Smooth muscle cell (in vitro differentiated cells): ENCODE data around the gene NT5DC4. TPM values are rescaled to one million over a fixed set of nuclear protein-coding genes. Genes with fewer than 3 reads are reported as not detected.

Experiments used
- DNase-seq: peaks from one replicate; lab custom pipeline; 2025; ENCODE audit not compliant: unreplicated experiment; lab: John Stamatoyannopoulos, UW
- H2AFZ ChIP-seq: fragments of 200-600 bp; sonication (generic); 2 replicates; pipeline ENCODE4 v1.6.0; 2016; ENCODE audit warnings: antibody characterized with exemption, low read depth, mild to moderate bottlenecking
- H3F3A ChIP-seq: fragments of 200-600 bp; sonication (generic); 2 replicates; pipeline ENCODE4 v1.6.0; 2017; ENCODE audit warnings: antibody characterized with exemption, low read depth
- H3K27ac ChIP-seq: fragments of 200-600 bp; sonication (generic); 2 replicates; pipeline ENCODE4 v1.5.1; 2016; ENCODE audit warnings: low read depth, mild to moderate bottlenecking
- H3K27me3 ChIP-seq: fragments of 200-600 bp; sonication (generic); 2 replicates; pipeline ENCODE4 v1.6.1; 2016; ENCODE audit warnings: low read depth, mild to moderate bottlenecking
- H3K36me3 ChIP-seq: fragments of 200-600 bp; sonication (generic); 2 replicates; pipeline ENCODE4 v1.5.1; 2016; ENCODE audit warnings: low read depth
- H3K4me1 ChIP-seq: fragments of 200-600 bp; sonication (generic); 2 replicates; pipeline ENCODE4 v1.5.1; 2016; ENCODE audit warnings: low read depth
- H3K4me2 ChIP-seq: fragments of 200-600 bp; sonication (generic); 2 replicates; pipeline ENCODE4 v1.6.0; 2016; ENCODE audit warnings: mild to moderate bottlenecking
- H3K4me3 ChIP-seq: fragments of 200-600 bp; sonication (generic); 2 replicates; pipeline ENCODE4 v1.5.1; 2016; ENCODE audit warnings: mild to moderate bottlenecking
- H3K79me2 ChIP-seq: fragments of 200-600 bp; sonication (generic); 2 replicates; pipeline ENCODE4 v1.6.0; 2016; ENCODE audit warnings: low read depth, mild to moderate bottlenecking
- H3K9ac ChIP-seq: fragments of 200-600 bp; sonication (generic); 2 replicates; pipeline ENCODE4 v1.6.0; 2016; ENCODE audit warnings: low read depth
- H3K9me3 ChIP-seq: fragments of 200-600 bp; sonication (generic); replicated peaks from 2 replicates; pipeline ENCODE4 v1.5.1; 2016; ENCODE audit warnings: low read depth
- H4K20me1 ChIP-seq: fragments of 200-600 bp; sonication (generic); 2 replicates; pipeline ENCODE4 v1.6.0; 2016; ENCODE audit warnings: low read depth
- CTCF ChIP-seq: fragments of 200-600 bp; sonication (generic); IDR thresholded peaks from 2 replicates; pipeline ENCODE4 v1.5.1; 2017; ENCODE audit warnings: borderline replicate concordance, mild to moderate bottlenecking, antibody characterized with exemption; ENCODE audit not compliant: insufficient read depth, poor library complexity, severe bottlenecking
- WGBS: methylation state at CpG from one replicate; pipeline ENCODE4 v1.1.7; 2016; ENCODE audit warnings: low lambda C conversion rate; 5-methylcytosine and 5-hydroxymethylcytosine counted together
- polyA plus RNA-seq: library from polyadenylated mRNA; unstranded; fragments of >200 nt; fragmentation: Nextera tagmentation; extraction: Ambion mirVana; gene quantifications from 2 replicates; pipeline ENCODE4 v1.2.1, GENCODE V29; 2016
- total RNA-seq: library from RNA; depleted of rRNA; stranded (reverse); fragments of >200 nt; gene quantifications from 2 replicates; pipeline ENCODE4 v1.2.3, GENCODE V29; 2014

Gene NT5DC4
- total and polyA plus RNA-seq, 2 experiments from 2014 or later, result not detected

- no peak overlapping the region for H3K4me3 ChIP-seq
- H3K9ac ChIP-seq, result no peak overlapping the region
- H3K79me2 ChIP-seq, result no peaks in the 10 kb centered on the region
- no peaks in the 10 kb centered on the region for H3F3A ChIP-seq
- no peak for TF ChIP-seq CTCF
- no peak overlapping the region for H3K4me2 ChIP-seq
- WGBS, result no CpG with 5 or more reads among the region's 3 CpGs
- no peaks in the 10 kb centered on the region for H3K36me3 ChIP-seq
- no peaks in the 10 kb centered on the region for H3K27me3 ChIP-seq
- no peak for DNase-seq
- H3K4me1 ChIP-seq, result peaks cover 6% of the 10 kb centered on the region
- no peak overlapping the region for H3K27ac ChIP-seq
- no peak overlapping the region for H2AFZ ChIP-seq
- H3K9me3 ChIP-seq, result no peaks in the 10 kb centered on the region
- H4K20me1 ChIP-seq, result no peaks in the 10 kb centered on the region
These were observed 55.3 kb downstream of the NT5DC4 start for GRCh38 chr2:112776113-112776512.

GRCh38 chr2:112777036-112777435 lies 56.2 kb downstream of the NT5DC4 start:
- H3K9ac ChIP-seq, result no peak overlapping the region
- no peak overlapping the region for H3K4me2 ChIP-seq
- H3K27me3 ChIP-seq, result no peaks in the 10 kb centered on the region
- no peaks in the 10 kb centered on the region for H3K9me3 ChIP-seq
- no peak for TF ChIP-seq CTCF
- no peaks in the 10 kb centered on the region for H3K36me3 ChIP-seq
- no peaks in the 10 kb centered on the region for H3F3A ChIP-seq
- H2AFZ ChIP-seq, result no peak overlapping the region
- DNase-seq, result no peak
- H3K79me2 ChIP-seq, result no peaks in the 10 kb centered on the region
- H3K4me1 ChIP-seq, result peaks cover 6% of the 10 kb centered on the region
- H4K20me1 ChIP-seq, result no peaks in the 10 kb centered on the region
- no peak overlapping the region for H3K27ac ChIP-seq
- no peak overlapping the region for H3K4me3 ChIP-seq

GRCh38 chr2:112779598-112779997 lies 58.8 kb downstream of the NT5DC4 start:
- Histone ChIP-seq H3K4me2 (no peak overlapping the region), H3K4me1 (peaks cover 19% of the 10 kb centered on the region), H4K20me1 (no peaks in the 10 kb centered on the region), H3K79me2 (no peaks in the 10 kb centered on the region), H3F3A (no peaks in the 10 kb centered on the region), H3K36me3 (no peaks in the 10 kb centered on the region), H2AFZ (no peak overlapping the region), H3K27me3 (no peaks in the 10 kb centered on the region), H3K9ac (no peak overlapping the region), H3K4me3 (no peak overlapping the region), H3K27ac (no peak overlapping the region), H3K9me3 (no peaks in the 10 kb centered on the region)
- WGBS, result 94% methylated on average over 1 of the region's 1 CpG
- no peak for DNase-seq
- no peak for TF ChIP-seq CTCF

GRCh38 chr2:112782234-112782799 lies 61.5 kb downstream of the NT5DC4 start:
- H3K4me1 ChIP-seq, result peaks cover 19% of the 10 kb centered on the region
- H3K4me2 ChIP-seq, result no peak overlapping the region
- H2AFZ ChIP-seq, result no peak overlapping the region
- H3K27ac ChIP-seq, result no peak overlapping the region
- no peaks in the 10 kb centered on the region for H3K36me3 ChIP-seq
- DNase-seq, result no peak
- H3K79me2 ChIP-seq, result no peaks in the 10 kb centered on the region
- no peaks in the 10 kb centered on the region for H3K27me3 ChIP-seq
- 78% methylated on average over 3 of the region's 3 CpGs for WGBS
- no peak overlapping the region for H3K4me3 ChIP-seq
- no peak for TF ChIP-seq CTCF
- no peaks in the 10 kb centered on the region for H3K9me3 ChIP-seq
- H3K9ac ChIP-seq, result no peak overlapping the region
- H3F3A ChIP-seq, result no peaks in the 10 kb centered on the region
- H4K20me1 ChIP-seq, result no peaks in the 10 kb centered on the region
